GM10847 (cell line): Measurements from ENCODE around the gene BCAP29.

Experiments used
- POLR2A ChIP-seq: IDR thresholded peaks from 2 replicates; pipeline ENCODE4 v1.6.1; 2011; ENCODE audit not compliant: insufficient read length; ENCODE audit errors: extremely low read depth

The BCAP29 gene, protein sequence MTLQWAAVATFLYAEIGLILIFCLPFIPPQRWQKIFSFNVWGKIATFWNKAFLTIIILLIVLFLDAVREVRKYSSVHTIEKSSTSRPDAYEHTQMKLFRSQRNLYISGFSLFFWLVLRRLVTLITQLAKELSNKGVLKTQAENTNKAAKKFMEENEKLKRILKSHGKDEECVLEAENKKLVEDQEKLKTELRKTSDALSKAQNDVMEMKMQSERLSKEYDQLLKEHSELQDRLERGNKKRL

DNA sequence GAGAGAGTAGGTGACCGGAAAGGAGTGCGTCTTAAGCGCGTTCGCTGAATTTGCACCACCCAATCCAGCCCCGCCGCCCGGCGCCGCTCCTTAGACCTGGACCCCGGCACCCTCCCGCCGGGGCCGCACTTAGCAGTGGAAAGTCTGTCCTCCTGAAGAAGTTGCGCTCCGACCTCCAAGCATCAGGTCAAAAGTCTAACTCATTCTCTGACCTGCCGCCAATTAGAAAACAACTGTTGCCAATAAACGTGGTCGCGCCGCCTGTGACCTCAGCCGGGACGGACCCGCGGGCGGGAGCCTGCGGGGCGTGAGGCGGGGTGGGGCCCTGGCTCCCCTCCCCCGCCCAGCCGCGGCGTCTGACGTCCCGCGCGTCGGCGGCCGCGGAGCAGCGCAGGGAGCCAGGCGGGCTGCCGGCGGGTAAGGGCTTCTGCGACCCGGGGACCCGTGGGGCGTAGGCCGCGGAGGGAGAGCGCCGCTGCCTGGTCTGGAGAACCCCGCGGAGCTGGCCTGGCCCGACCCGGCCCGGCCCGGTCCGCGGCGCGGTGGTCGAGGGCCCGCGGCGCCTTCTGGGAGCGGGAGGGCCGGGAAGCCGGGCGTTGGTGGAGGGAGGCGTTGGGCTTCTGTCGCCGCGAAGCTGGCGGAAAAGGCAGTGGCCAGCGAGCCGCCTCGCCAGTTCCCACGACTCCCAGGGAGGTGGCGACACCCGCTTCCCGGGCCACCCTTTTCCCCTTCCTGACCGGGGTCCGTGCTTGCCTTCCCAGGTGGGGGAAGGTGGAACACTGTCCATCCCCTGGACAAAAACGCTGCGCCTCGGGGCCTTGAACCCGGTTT is at the start of gene BCAP29:
TSS of gene BCAP29 (plus strand) at position 362 of the 831 bp plus-strand sequence. CDS start 527 bp downstream, outside the sequence.
- TF ChIP-seq POLR2A: peak; percentile 82

DNA sequence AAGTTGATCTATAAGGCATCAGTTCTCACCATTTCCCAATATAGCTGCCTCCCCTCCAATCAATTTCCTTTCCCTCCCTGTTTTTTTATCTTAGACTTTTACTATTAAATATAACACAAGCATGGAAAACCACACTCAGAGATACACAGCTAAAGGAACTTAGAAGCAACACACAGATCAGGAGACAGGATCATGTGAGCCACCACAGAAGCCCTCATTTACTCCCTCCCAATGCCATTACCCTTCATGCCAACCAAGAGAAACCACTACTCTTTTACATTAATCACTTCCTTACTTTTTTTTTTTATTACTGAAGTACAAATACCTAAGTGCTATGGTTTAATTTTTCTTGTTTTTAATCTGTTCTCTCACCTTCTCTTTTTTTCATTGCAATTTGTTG is 49.3 kb upstream of the BCAP29 start:
- no peak for TF ChIP-seq POLR2A

DNA sequence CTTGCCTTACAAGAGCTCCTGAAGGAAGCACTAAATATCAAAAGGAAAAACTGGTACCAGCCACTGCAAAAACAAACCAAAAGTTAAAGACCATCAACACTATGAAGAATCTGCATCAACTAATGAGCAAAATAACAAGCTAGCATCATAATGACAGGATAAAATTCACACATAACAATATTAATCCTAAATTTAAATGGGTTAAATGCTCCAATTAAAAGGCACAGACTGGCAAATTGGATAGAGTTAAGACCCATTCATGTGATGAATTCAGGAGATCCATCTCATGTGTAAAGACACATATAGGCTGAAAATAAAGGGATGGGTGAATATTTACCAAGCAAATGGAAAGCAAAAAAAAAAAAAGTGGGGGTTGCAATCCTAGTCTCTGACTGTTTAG is 45.9 kb upstream of the BCAP29 start:
- no peak for TF ChIP-seq POLR2A

DNA sequence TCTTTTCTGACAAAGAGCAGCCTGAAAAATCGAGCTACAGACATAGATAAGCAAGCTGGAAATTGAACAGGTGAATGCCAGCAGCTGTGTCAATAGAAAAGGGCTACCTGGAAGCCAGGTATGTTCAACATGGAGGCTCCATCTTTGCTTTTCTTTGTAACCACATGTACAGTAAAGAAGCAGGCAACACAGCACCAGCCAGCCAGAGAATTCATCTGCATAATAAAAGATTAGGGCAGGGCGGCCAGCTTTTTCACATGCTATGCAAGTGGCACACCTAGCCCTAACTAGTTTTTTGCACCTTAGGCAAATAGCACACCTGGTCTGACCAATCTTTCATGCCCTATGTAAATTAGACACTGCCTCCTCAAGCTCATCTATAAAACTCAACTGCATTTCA is 42.0 kb upstream of the BCAP29 start:
- no peak for TF ChIP-seq POLR2A

DNA sequence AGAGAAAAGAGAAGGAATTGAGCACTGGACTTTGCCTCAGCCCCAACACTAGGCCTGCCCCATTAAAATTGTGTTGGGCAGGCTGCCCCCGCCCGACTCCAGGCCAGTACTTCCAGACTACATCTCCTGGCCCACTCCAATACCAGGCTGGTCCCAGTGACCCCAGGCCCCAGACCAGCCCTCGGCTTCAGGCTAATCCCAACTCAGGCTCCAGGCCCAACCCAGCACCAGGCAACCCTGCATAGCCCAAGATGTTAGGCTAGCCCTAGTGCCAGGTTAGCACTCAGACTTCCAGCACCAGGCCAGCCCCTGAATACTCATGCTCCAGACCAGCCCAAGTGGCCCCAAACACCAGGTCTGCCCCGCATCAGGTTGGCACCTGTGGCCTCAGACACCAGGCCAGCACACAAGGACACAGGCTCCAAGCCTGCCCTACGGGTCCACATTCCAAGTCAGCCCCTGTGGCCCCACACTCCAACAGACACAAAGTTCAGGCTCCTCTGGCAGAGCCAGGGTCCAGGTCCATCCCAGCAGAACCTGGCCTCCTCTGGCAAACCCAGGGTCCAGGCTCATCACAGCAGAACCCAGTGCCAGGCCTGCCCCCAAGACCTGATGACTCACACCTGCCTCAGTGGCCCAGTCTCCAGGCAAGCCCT is 36.6 kb upstream of the BCAP29 start:
- no peak for TF ChIP-seq POLR2A

DNA sequence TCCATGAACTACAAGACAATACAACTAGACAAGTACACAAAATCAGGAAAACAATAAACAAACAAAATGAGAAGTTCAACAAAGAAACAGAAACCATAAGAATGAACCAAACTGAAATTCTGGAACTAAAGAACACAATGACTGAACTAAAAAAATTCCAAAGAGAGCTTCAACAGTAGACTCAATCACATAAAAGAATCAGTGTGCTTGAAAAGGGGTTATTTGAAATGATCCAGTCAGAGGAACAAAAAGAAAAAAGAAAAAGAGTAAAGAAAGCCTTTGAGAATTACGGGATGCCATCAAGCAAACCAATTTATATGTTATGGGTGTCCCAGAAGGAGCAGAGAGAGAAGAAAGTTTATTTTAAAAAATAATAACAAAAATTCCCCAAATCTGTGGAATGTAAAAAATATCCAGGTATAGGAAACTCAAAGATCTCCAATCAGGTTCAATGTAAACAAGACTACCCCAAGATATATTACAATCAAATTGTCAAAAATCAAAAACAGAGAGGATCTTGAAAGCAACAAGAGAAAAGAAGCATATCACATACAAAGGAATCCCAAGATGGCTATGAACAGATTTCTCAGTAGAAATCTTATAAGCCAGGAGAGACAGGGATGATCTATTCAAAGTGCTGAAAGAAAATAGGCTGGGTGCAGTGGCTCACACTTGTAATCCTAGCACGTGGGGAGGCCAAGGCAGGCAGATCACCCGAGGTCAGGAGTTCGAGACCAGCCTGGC is 35.0 kb upstream of the BCAP29 start:
- no peak for TF ChIP-seq POLR2A

DNA sequence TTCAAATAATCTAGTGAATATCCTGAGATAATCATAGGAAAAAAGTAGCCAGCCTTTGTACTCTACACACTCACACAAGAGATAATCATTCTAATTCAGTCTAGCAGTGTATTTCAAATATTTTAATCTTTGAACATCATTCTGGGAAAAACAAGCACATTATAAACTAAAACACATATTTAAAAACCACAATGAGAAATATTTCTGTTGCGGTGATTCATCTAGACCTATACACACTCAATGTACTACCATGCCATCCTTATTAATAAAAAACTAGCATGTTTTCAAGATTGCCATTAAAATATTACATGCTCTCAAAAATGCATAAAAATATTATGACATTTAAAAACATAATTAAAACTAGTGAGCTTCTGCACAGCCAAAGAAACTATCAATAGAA is 28.1 kb upstream of the BCAP29 start:
- no peak for TF ChIP-seq POLR2A

DNA sequence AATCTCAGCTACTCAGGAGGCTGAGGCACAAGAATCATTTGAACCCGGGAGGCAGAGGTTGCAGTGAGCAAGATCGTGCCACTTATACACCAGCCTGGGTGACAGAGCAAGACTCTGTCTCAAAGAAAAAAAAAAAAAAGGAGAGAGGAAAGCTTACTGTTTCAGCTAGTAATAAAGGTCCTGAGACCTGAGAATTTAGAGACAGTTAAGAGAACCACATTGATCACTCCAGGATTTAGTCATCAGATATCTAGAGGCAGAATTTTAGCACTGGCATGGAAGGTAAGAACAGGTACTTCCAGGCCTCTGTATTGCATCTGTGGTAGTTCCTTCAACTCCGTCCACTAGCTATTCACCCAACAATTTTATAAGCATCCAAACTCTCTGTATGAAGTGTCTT is 24.2 kb upstream of the BCAP29 start:
- no peak for TF ChIP-seq POLR2A

DNA sequence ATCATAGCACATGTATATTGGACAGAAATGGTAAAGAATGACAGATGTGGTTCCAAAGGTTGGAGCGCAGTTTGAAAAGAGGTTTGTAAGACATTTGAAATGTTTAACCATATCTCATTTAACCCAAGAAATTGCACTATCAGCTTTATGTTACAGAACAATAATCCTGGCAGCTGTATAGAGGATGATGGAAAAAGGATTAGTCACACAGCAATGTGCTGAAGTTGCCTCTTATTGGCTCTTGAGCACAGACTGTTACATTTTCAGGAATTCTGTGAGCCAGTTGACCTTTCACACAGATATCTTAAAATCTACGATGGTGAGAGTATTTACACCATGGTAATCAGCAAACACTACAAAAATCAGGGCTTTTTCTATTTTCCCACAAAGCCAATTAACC is 20.2 kb upstream of the BCAP29 start:
- TF ChIP-seq POLR2A: no peak

DNA sequence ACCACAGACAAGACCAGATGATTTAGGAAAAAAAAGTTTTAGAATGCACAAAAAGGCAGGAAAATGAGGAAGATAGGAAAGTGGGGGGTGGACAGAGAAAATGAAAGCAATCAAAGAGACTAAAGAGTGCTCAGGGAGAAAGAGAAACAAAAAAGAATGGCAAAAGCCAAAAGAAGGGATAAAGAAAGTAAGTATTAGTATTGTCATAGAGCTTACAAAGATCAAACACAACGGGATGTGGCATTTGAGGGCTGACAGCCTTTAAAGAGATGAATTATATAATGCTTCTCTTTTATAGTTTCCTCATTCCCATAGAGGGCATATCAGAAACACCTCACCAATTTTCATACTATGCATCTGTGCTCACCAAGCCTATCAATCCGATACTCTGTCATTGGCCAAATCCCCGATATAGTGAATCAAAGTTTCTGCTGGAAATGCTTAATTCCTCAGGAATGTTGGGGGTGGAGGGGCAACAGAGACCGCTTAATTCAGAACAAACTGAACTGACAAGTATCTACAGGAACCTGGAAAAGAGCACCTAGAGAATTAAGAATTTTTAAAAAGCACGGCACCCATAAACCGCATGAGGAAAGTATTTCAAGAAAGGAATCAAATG is 19.0 kb upstream of the BCAP29 start:
- TF ChIP-seq POLR2A: no peak

DNA sequence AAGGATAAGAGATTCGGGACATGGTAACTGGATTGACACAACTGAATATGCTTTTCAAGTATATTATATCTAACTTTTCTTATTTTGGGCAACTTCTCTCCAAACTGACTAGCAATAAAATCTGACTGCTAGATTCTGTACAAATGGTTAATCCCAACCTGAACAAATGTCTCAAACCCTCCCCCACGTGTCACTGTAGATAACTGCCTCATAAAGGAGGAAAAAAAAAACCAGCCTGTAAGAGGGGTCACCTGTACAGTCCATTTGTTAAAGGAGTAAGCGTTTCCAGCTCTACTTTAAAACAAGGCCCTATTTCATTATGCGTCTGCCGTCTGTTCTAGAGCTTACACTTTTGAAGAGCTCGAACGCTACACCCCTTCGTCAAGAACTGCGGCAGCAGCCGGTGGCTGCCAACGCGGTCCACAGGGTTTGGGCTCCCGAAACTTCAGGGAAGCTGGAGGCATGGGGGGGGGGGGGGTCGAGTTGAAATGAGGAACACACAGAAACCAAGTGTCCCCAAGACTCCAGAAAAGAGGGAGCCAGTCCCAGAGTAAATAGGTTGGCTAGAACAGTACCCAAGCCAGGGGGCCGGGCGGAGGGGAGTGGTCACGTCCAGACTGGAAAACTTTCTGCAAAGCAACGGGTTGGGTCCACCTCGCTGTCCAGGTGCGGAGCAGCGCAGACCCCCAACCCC is 16.8 kb upstream of the BCAP29 start:
- TF ChIP-seq POLR2A: no peak

DNA sequence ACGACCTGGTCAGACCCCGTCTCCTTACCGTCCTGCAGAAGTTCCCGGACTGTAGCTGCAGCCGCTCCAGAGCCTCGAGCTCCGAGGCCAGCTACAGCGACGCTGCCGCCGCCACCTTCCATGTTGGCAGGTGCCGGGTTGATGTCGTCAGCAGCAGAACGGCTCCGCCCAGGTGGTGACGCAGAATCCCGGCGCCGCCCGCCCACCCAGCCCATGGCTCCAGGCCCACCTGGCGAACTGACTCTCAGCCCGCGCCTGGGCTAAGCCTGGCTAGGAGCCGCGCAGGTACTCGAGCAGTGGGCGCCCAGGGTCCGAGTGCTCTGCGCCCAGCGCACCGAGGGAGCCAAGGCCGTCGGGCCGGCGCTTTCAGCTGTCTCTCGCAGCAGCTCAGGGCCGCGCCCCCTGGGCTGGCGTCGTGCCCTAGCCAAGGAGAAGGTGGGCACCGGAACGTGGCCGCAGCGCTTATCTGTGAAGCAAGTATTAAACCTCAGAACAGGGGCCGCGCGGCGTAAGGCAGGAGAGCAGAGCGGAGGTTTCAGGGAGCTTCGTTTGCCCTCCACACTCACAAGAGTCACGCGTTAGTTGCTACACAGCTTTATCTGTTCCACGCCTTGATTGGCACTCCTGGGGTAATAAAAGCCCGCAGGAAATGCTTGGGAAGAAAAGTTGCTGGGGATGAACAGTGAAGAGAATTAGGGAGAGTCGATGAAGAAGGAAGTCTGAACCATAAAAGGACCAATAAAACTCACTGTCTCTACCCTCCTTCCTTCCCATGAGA is 16.1 kb upstream of the BCAP29 start, which contains the start of the genes COG5 and DUS4L:
TSS of gene COG5 (minus strand) at position 146 of the 778 bp plus-strand sequence. CDS start at position 122, 24 bp downstream.
TSS of gene DUS4L (plus strand) at position 197 of the 778 bp plus-strand sequence. CDS start 3,100 bp downstream, outside the sequence.
- peak; percentile 95 for TF ChIP-seq POLR2A

DNA sequence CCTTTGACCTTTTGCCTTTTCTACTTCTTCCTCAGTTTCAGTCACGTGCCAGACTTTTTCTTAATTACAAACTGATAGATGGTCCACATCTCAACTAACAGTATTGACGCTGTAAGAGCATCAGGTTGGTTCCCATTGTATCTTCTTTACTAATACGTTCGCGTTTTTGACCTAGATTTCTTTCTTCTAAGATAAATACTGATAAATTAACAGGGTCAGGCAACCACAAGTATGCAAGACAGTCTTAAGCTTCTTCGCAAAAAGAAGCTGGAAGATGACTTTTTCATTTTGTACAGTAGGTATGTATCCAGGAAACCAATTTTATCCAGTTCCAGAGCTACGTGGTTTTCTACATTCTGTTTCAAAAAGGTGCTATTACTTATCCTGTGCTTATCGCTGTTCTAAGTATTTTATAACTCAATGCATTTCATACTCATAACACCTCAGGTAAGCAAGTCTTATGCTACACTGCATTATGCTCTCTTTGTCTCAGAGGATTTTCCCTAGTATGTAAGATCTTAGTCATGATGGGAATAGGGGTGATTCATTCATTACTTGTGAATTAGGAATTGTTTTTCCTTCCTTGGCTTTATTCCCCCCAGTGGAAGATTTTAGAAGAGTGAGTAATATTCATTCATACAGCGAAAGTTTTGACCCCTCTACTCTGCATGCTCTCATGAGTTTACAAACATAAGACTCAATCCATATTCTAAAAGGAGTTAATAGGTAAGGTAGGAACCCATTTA is 15.3 kb upstream of the BCAP29 start:
- TF ChIP-seq POLR2A: no peak

DNA sequence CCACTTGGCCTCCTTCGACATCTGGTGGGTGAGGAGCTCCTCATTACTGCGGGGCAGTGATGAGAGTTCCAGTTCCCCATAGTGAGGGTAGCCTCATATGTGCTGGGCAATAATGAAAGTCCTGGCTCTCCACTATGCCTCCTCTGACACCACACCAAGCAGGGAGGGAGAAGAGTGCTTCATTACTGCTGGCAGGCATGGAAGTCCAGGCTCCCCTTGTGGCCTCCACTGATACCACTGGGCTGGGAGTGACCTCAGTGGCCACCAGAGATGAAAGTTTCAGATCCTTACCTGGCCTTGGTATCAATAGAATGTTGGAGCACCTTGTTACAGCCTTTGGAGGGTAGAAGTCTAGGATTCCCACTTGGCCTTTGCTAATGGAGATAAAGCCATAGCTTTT is 9.7 kb upstream of the BCAP29 start:
- no peak for TF ChIP-seq POLR2A
